B cell (primary cell): Measurements from ENCODE around the gene PERCC1. TPM values are rescaled to one million over a fixed set of nuclear protein-coding genes. Genes with fewer than 3 reads are reported as not detected.

ENCODE experiments used
- ATAC-seq: fragments of 200-7000 bp; cut with Tn5 transposase; one replicate; pipeline ENCODE4 v1.10.0; 2021; ENCODE audit warnings: low read depth, mild to moderate bottlenecking, moderate number of reproducible peaks, moderate library complexity
- CTCF ChIA-PET: fragments of 350-600 bp; sonication (Branson Sonifier 250); formaldehyde crosslinking; loops from one replicate; lab custom pipeline; 2021; ENCODE audit warnings: antibody characterized with exemption, inconsistent platforms; lab: Charles Lee
- POLR2A ChIA-PET: fragments of 350-600 bp; sonication (Branson Sonifier 250); formaldehyde crosslinking; loops from one replicate; lab custom pipeline; 2021; ENCODE audit warnings: antibody characterized with exemption; lab: Charles Lee
- DNase-seq: peaks from one replicate; pipeline ENCODE4 v3.0.0; 2013
- H2AFZ ChIP-seq: 2 replicates; pipeline ENCODE4 v1.6.1; 2012; ENCODE audit warnings: mild to moderate bottlenecking, low read depth, low read length; ENCODE audit not compliant: insufficient read depth, poor library complexity, severe bottlenecking
- H3K27ac ChIP-seq, 2 donors: 1 replicate in 1 of 2; 2 replicates in 1 of 2; pipeline ENCODE4 v1.5.1; 2012 to 2013; ENCODE audit warnings: low read length in 2 of 2, mild to moderate bottlenecking in 2 of 2, moderate library complexity in 1 of 2
- H3K27me3 ChIP-seq, 4 experiments: fragments of 200-600 bp in 1 of 4; sonication (generic) in 1 of 4; replicated peaks in 1 of 4; 1 replicate in 2 of 4; 2 replicates in 2 of 4; pipeline versions ENCODE4 v1.6.1 to v1.7.0; 2013 to 2016; ENCODE audit warnings: low read length in 3 of 4, mild to moderate bottlenecking in 2 of 4, mixed read lengths in 1 of 4, moderate library complexity in 1 of 4; ENCODE audit not compliant: insufficient read depth in 4 of 4, control insufficient read depth in 3 of 4; ENCODE audit errors: control extremely low read depth in 1 of 4
- H3K36me3 ChIP-seq, 2 experiments: replicated peaks in 1 of 2; 1 replicate in 1 of 2; 2 replicates in 1 of 2; pipeline versions ENCODE4 v1.6.1 to v1.7.1; 2013; ENCODE audit warnings: low read length in 1 of 2; ENCODE audit not compliant: insufficient read depth in 2 of 2, control insufficient read depth in 1 of 2; ENCODE audit errors: control extremely low read depth in 1 of 2, extremely low read depth in 1 of 2
- H3K4me1 ChIP-seq, 2 donors: fragments of 200-600 bp in 1 of 2; sonication (generic) in 1 of 2; 1 replicate in 1 of 2; 2 replicates in 1 of 2; pipeline versions ENCODE4 v1.5.1 to v1.6.1; 2013 to 2017; ENCODE audit warnings: low read length in 2 of 2; ENCODE audit not compliant: control insufficient read depth in 2 of 2, insufficient read depth in 2 of 2
- H3K4me2 ChIP-seq: replicated peaks from 2 replicates; pipeline ENCODE3; 2012; ENCODE audit warnings: mild to moderate bottlenecking, low read depth, low read length; ENCODE audit not compliant: poor library complexity, severe bottlenecking
- H3K4me3 ChIP-seq, 5 experiments: fragments of 200-600 bp in 1 of 5; sonication (generic) in 1 of 5; 1 replicate in 3 of 5; 2 replicates in 2 of 5; pipeline versions ENCODE4 v1.5.1 to v1.7.0; 2011 to 2016; ENCODE audit warnings: low read length in 4 of 5, mild to moderate bottlenecking in 4 of 5, low read depth in 2 of 5, control low read depth in 1 of 5, moderate library complexity in 1 of 5; ENCODE audit not compliant: insufficient read depth in 1 of 5; ENCODE audit errors: control extremely low read depth in 1 of 5, extremely low read depth in 1 of 5
- H3K79me2 ChIP-seq: fragments of 200-600 bp; sonication (generic); one replicate; pipeline ENCODE4 v1.6.0; 2016; ENCODE audit warnings: low read length; ENCODE audit not compliant: control insufficient read depth, insufficient read depth
- H3K9ac ChIP-seq: fragments of 200-600 bp; sonication (generic); 2 replicates; pipeline ENCODE4 v1.6.1; 2017; ENCODE audit warnings: mild to moderate bottlenecking, low read length, moderate library complexity
- H3K9me3 ChIP-seq, 3 donors: one replicate each; pipeline versions ENCODE4 v1.6.1 to v1.7.1; 2013; ENCODE audit warnings: low read length in 2 of 3; ENCODE audit not compliant: control insufficient read depth in 2 of 3, insufficient read depth in 1 of 3; ENCODE audit errors: control extremely low read depth in 1 of 3
- H4K20me1 ChIP-seq: 2 replicates; pipeline ENCODE4 v1.6.0; 2012; ENCODE audit warnings: mild to moderate bottlenecking, low read length; ENCODE audit not compliant: insufficient read depth, control insufficient read depth, poor library complexity, severe bottlenecking
- H3K27ac Mint-ChIP-seq: one replicate; pipeline ENCODE4 v1.8.0; 2021; ENCODE audit warnings: mixed read lengths
- H3K27me3 Mint-ChIP-seq: one replicate; pipeline ENCODE4 v1.8.0; 2021; ENCODE audit warnings: mixed read lengths
- H3K4me1 Mint-ChIP-seq: one replicate; pipeline ENCODE4 v1.8.0; 2021; ENCODE audit warnings: mixed read lengths
- H3K4me3 Mint-ChIP-seq: one replicate; pipeline ENCODE4 v1.8.0; 2021; ENCODE audit warnings: mixed read lengths
- H3K9me3 Mint-ChIP-seq: one replicate; pipeline ENCODE4 v1.8.0; 2022; ENCODE audit warnings: mixed read lengths; ENCODE audit not compliant: insufficient read depth
- CTCF ChIP-seq: fragments of 200-600 bp; IDR thresholded peaks from one replicate; pipeline ENCODE4 v1.8.0; 2022; ENCODE audit warnings: antibody characterized with exemption, mild to moderate bottlenecking
- EZH2 ChIP-seq: IDR thresholded peaks from 2 replicates; pipeline ENCODE4 v1.6.1; 2012; ENCODE audit warnings: borderline replicate concordance, low read depth, mild to moderate bottlenecking, moderate library complexity, low read length; ENCODE audit not compliant: insufficient read depth, poor library complexity, severe bottlenecking
- WGBS: methylation state at CpG from one replicate; pipeline ENCODE4 v1.1.5; 2013; ENCODE audit warnings: missing lambda C conversion rate; ENCODE audit not compliant: insufficient coverage; 5-methylcytosine and 5-hydroxymethylcytosine counted together
- intact Hi-C: fragments of 100-400 bp; cut with micrococcal nuclease; formaldehyde crosslinking; loops from one replicate; pipeline ENCODE4 v1.10.0; 2022
- polyA plus RNA-seq: library from polyadenylated mRNA; depleted of rRNA; stranded (reverse); fragments of >200 nt; gene quantifications from 2 replicates; pipeline ENCODE4 v1.2.3, GENCODE V29; 2012
- total RNA-seq, 2 donors: library from RNA; stranded (reverse); fragments of 120-200 nt in 1 of 2; gene quantifications; 1 replicate in 1 of 2; 2 replicates in 1 of 2; pipeline versions ENCODE4 v1.2.3 to v1.2.4, GENCODE V29; 2013 to 2022

The PERCC1 gene
- total and polyA plus RNA-seq, 2 donors (not counting 1 experiment from before 2014, with no cell fraction given) = 0.46 to 0.64 TPM

GRCh38 chr16:1457489-1458245 is 26.8 kb downstream of the PERCC1 start:
- Histone ChIP-seq H3K9ac (peak overlapping the region; percentile 65), H3K27me3 (no peaks in the 10 kb centered on the region), H3K27ac (peak overlapping the region; percentile 98), H3K36me3 (peaks cover 0 to 70% of the 10 kb centered on the region in 2 experiments), H3K4me2 (peak overlapping the region; percentile 70), H2AFZ (no peak overlapping the region), H3K4me3 (peak overlapping the region in 3 of 5 experiments; percentile 38 to 51 (median 50)), H3K4me1 (peaks cover 31 to 34% of the 10 kb centered on the region in 2 donors), H3K9me3 (peaks cover 0 to 3% (median 0%) of the 10 kb centered on the region in 3 donors), H4K20me1 (no peaks in the 10 kb centered on the region), H3K79me2 (peaks cover 74% of the 10 kb centered on the region)
- TF ChIP-seq CTCF (no peak), EZH2 (no peak)
- 77% methylated on average over 32 of the region's 42 CpGs for WGBS
- ChIA-PET POLR2A (interaction anchor here (2.6 kb wide), 1 partner anchor 37 kb away, joined by 13 read pairs; the partner anchor contains the start of gene UQCC4), CTCF (interaction anchor here (0.6 to 1.1 kb wide), 3 partner anchors 17 to 87 kb away, joined by 3 to 5 read pairs (median 3); no protein-coding TSS in a partner anchor)
- H3K4me1 Mint-ChIP-seq = peaks cover 28% of the 10 kb centered on the region
- H3K27ac Mint-ChIP-seq = peak overlapping the region; percentile 97
- intact Hi-C loops = loop anchor here (1.0 to 2.0 kb wide), 2 partner anchors 18 to 35 kb away; partner anchors contain the start of genes CLCN7 and TELO2
- H3K9me3 Mint-ChIP-seq = no peaks in the 10 kb centered on the region
- H3K4me3 Mint-ChIP-seq = peak overlapping the region; percentile 81
- H3K27me3 Mint-ChIP-seq = no peaks in the 10 kb centered on the region
- ATAC-seq = no peak
- peak; percentile 52 for DNase-seq
